K562 (cell line): ENCODE data around the gene RTL10. TPM values are rescaled to one million over a fixed set of nuclear protein-coding genes. Genes with fewer than 3 reads are reported as not detected.

ENCODE experiments used
- ATAC-seq: fragments of 200-7000 bp; cut with Tn5 transposase; 3 replicates; pipeline ENCODE4 v1.9.1; 2020; ENCODE audit warnings: moderate library complexity
- BruUV-seq: library from RNA; stranded (reverse); fragments of 400-500 nt; replicated peaks from 2 replicates; lab custom pipeline; 2021; lab: Mats Ljungman, UMichigan
- CTCF ChIA-PET: fragments of 300-600 bp; formaldehyde crosslinking; extraction: SDS; loops from one replicate; lab custom pipeline; 2021; ENCODE audit warnings: low intra/inter-chr PET ratio; lab: Yijun Ruan, JAX
- POLR2A ChIA-PET: fragments of 300-600, 350-650 bp; sonication (Branson Sonifier 250); formaldehyde crosslinking; extraction: SDS; loops from one replicate; lab custom pipeline; 2021; ENCODE audit warnings: antibody characterized with exemption, inconsistent platforms; lab: Yijun Ruan, JAX
- DNase-seq, 4 experiments: peaks; one replicate each; pipeline versions ENCODE4 v3.0.0 to v3.0.0-alpha.2; 2011 to 2018; ENCODE audit warnings: low spot score in 3 of 4, mixed read lengths in 3 of 4; ENCODE audit errors: extremely low read depth in 1 of 4
- FAIRE-seq: peaks from 2 replicates; lab custom pipeline; 2011; peaks lifted over from hg19 to GRCh38; lab: Jason Lieb, UNC
- H2AFZ ChIP-seq: 2 replicates; pipeline ENCODE4 v1.6.0; 2011; ENCODE audit warnings: low read depth, low read length, control low read depth, inconsistent platforms
- H3K27ac ChIP-seq: fragments of 200-600 bp; 3 replicates; pipeline ENCODE4 v1.8.0; 2011; ENCODE audit warnings: low read depth, mild to moderate bottlenecking, control low read depth, inconsistent platforms, low read length, moderate library complexity, mixed read lengths; ENCODE audit errors: extremely low read depth
- H3K27me3 ChIP-seq, 2 experiments: fragments of 300-600 bp in 1 of 2; 2 replicates in 1 of 2; 3 replicates in 1 of 2; pipeline versions ENCODE4 v1.6.0 to v1.8.0; 2011; ENCODE audit warnings: inconsistent platforms in 2 of 2, low read length in 2 of 2, mild to moderate bottlenecking in 1 of 2, mixed read lengths in 1 of 2, moderate library complexity in 1 of 2; ENCODE audit not compliant: control insufficient read depth in 2 of 2, insufficient read depth in 2 of 2
- H3K36me3 ChIP-seq: fragments of 300-600 bp; 3 replicates; pipeline ENCODE4 v1.8.0; 2011; ENCODE audit warnings: mild to moderate bottlenecking, low read length, inconsistent platforms; ENCODE audit not compliant: control insufficient read depth, insufficient read depth
- H3K4me1 ChIP-seq, 2 experiments: fragments of 200-600 bp in 1 of 2; replicated peaks in 1 of 2; 2 replicates in 1 of 2; 3 replicates in 1 of 2; pipeline versions ENCODE4 v1.5.1 to v1.8.0; 2011; ENCODE audit warnings: inconsistent platforms in 2 of 2, low read length in 2 of 2, mild to moderate bottlenecking in 1 of 2, mixed read lengths in 1 of 2, moderate library complexity in 1 of 2; ENCODE audit not compliant: control insufficient read depth in 2 of 2, insufficient read depth in 2 of 2
- H3K4me2 ChIP-seq: 2 replicates; pipeline ENCODE4 v1.6.1; 2011; ENCODE audit warnings: low read length, control low read depth, inconsistent platforms, mixed read lengths; ENCODE audit not compliant: insufficient read depth
- H3K4me3 ChIP-seq: fragments of 200-600 bp; sonication (generic), shearing (Covaris generic); 2 replicates; pipeline ENCODE4 v1.5.1; 2016; ENCODE audit warnings: control low read depth, inconsistent platforms
- H3K79me2 ChIP-seq: fragments of 200-600 bp; 3 replicates; pipeline ENCODE4 v1.8.0; 2011; ENCODE audit warnings: low read length, inconsistent platforms; ENCODE audit not compliant: control insufficient read depth, insufficient read depth
- H3K9ac ChIP-seq, 2 experiments: 2 replicates each; pipeline versions ENCODE4 v1.6.0 to v1.6.1; 2011; ENCODE audit warnings: low read depth in 2 of 2, low read length in 2 of 2, control low read depth in 1 of 2, inconsistent platforms in 1 of 2, mild to moderate bottlenecking in 1 of 2, mixed read lengths in 1 of 2; ENCODE audit not compliant: insufficient read depth in 1 of 2
- H3K9me1 ChIP-seq: one replicate; pipeline ENCODE4 v1.6.0; 2011; ENCODE audit warnings: inconsistent platforms, mild to moderate bottlenecking, low read length, moderate library complexity; ENCODE audit not compliant: control insufficient read depth, insufficient read depth
- H3K9me3 ChIP-seq: replicated peaks from 2 replicates; pipeline ENCODE4 v1.5.1; 2011; ENCODE audit warnings: low read depth, low read length, inconsistent platforms; ENCODE audit not compliant: control insufficient read depth, insufficient read depth
- H4K20me1 ChIP-seq: replicated peaks from 2 replicates; pipeline ENCODE4 v1.6.1; 2011; ENCODE audit warnings: low read length, inconsistent platforms, mixed read lengths; ENCODE audit not compliant: control insufficient read depth, insufficient read depth
- HDAC6 ChIP-seq: IDR thresholded peaks from 2 replicates; pipeline ENCODE4 v1.6.1; 2012; ENCODE audit warnings: low read depth, mild to moderate bottlenecking, control low read depth, inconsistent platforms, low read length, moderate library complexity
- NCOA1 ChIP-seq: fragments of 450-650 bp; IDR thresholded peaks from 2 replicates; pipeline ENCODE4 v1.6.1; 2016; ENCODE audit warnings: low read depth
- POLR2A ChIP-seq: fragments of 450-650 bp; conservative IDR thresholded peaks from 2 replicates; pipeline ENCODE4 v1.6.1; 2016
- POLR2G ChIP-seq: fragments of 200-400 bp; formaldehyde crosslinking; IDR thresholded peaks from 2 replicates; pipeline ENCODE4 v1.6.1; 2017; ENCODE audit warnings: low read depth, mild to moderate bottlenecking, antibody characterized with exemption, low read length, moderate library complexity
- PYGO2 ChIP-seq: fragments of 450-650 bp; IDR thresholded peaks from 2 replicates; pipeline ENCODE4 v1.6.1; 2016; ENCODE audit warnings: mild to moderate bottlenecking, missing genetic modification characterization, moderate library complexity, missing compliant biosample characterization
- RAD21 ChIP-seq, 2 experiments: fragments of 250-450 bp in 1 of 2; fragments of 450-650 bp in 1 of 2; sonication (Bioruptor Pico) in 1 of 2; formaldehyde crosslinking in 1 of 2; IDR thresholded peaks in 1 of 2; conservative IDR thresholded peaks in 1 of 2; 2 replicates each; pipeline versions ENCODE4 v1.4.0 to v1.8.0; 2020 to 2022; ENCODE audit warnings: mild to moderate bottlenecking in 2 of 2, moderate library complexity in 1 of 2
- RBFOX2 ChIP-seq: fragments of 200-400 bp; formaldehyde crosslinking; IDR thresholded peaks from 2 replicates; pipeline ENCODE4 v1.6.1; 2017; ENCODE audit warnings: low read depth, mild to moderate bottlenecking, low read length, moderate library complexity
- SETDB1 ChIP-seq: IDR thresholded peaks from one replicate; pipeline ENCODE4 v1.6.1; 2012; ENCODE audit warnings: low read length, control low read depth, inconsistent platforms
- SPI1 ChIP-seq: IDR thresholded peaks from 2 replicates; pipeline ENCODE4 v1.6.1; 2011; ENCODE audit warnings: low read depth, low read length, control low read depth, borderline replicate concordance
- SRSF9 ChIP-seq: fragments of 200-400 bp; formaldehyde crosslinking; IDR thresholded peaks from 2 replicates; pipeline ENCODE4 v1.6.1; 2017; ENCODE audit warnings: low read depth, low read length, borderline replicate concordance
- TEAD1 ChIP-seq, 2 experiments: fragments of 450-650 bp in 1 of 2; sonication (generic) in 1 of 2; formaldehyde crosslinking; IDR thresholded peaks; 2 replicates each; pipeline versions ENCODE4 v1.4.0 to v1.8.0; 2020 to 2022; ENCODE audit warnings: mild to moderate bottlenecking in 2 of 2, missing genetic modification reagents in 1 of 2
- TOE1 ChIP-seq, 2 experiments: fragments of 450-650 bp in 1 of 2; sonication (generic) in 1 of 2; formaldehyde crosslinking in 1 of 2; IDR thresholded peaks; 2 replicates each; pipeline versions ENCODE4 v1.7.1 to v1.8.0; 2016 to 2022; ENCODE audit warnings: borderline replicate concordance in 2 of 2, mild to moderate bottlenecking in 2 of 2, antibody characterized with exemption in 1 of 2, inconsistent platforms in 1 of 2, low read depth in 1 of 2, missing genetic modification reagents in 1 of 2, moderate library complexity in 1 of 2
- TRIM25 ChIP-seq: fragments of 450-650 bp; IDR thresholded peaks from 2 replicates; pipeline ENCODE4 v1.7.0; 2016; ENCODE audit warnings: borderline replicate concordance
- ZBTB12 ChIP-seq: fragments of 250-450 bp; sonication (Bioruptor Pico); IDR thresholded peaks from 2 replicates; pipeline ENCODE4 v1.4.0; 2020
- ZNF146 ChIP-seq: IDR thresholded peaks from one replicate; pipeline ENCODE4 v1.6.1; 2018; ENCODE audit warnings: missing compliant biosample characterization; ENCODE audit not compliant: unreplicated experiment
- ZNF239 ChIP-seq: fragments of 250-450 bp; sonication (Bioruptor Pico); IDR thresholded peaks from 2 replicates; pipeline ENCODE4 v1.4.0; 2020; ENCODE audit warnings: mild to moderate bottlenecking
- ZNF253 ChIP-seq: fragments of 250-450 bp; sonication (Bioruptor Pico); conservative IDR thresholded peaks from 2 replicates; pipeline ENCODE4 v1.6.1; 2021; ENCODE audit warnings: mild to moderate bottlenecking
- ZNF263 ChIP-seq: sonication (generic); formaldehyde crosslinking; IDR thresholded peaks from 2 replicates; pipeline ENCODE4 v1.8.0; 2022; ENCODE audit warnings: mild to moderate bottlenecking, missing genetic modification reagents, borderline replicate concordance
- ZNF583 ChIP-seq: fragments of 250-450 bp; sonication (Bioruptor Pico); IDR thresholded peaks from 2 replicates; pipeline ENCODE4 v1.4.0; 2020
- WGBS: fragments of 100-300 bp; shearing (Covaris generic); methylation state at CpG from one replicate; pipeline ENCODE4 v1.1.6; 2016; ENCODE audit warnings: low coverage, mixed read lengths; ENCODE audit not compliant: insufficient coverage; ENCODE audit errors: missing lambda C conversion rate; 5-methylcytosine and 5-hydroxymethylcytosine counted together
- in situ Hi-C: fragments of 300-500 bp; cut with MboI; formaldehyde crosslinking; loops from 4 replicates; pipeline ENCODE4 v1.15.0; 2018; ENCODE audit warnings: inconsistent platforms, mixed read lengths
- intact Hi-C: fragments of 100-400 bp; cut with micrococcal nuclease; formaldehyde crosslinking; loops from 2 replicates; pipeline ENCODE4 v1.14.2; 2022
- polyA plus RNA-seq, 8 experiments: library from polyadenylated mRNA; depleted of rRNA in 4 of 8; stranded (reverse) in 5 of 8; unstranded in 3 of 8; fragments of >200 nt; fragmentation: Nextera tagmentation in 2 of 8; fragmentation: Illumina TruSeq in 1 of 8; extraction: Ambion mirVana in 2 of 8; extraction: Trizol in 1 of 8; gene quantifications; 2 replicates each; pipeline versions ENCODE4 v1.2.1 to v1.2.3, GENCODE V29; 2011 to 2014; ENCODE audit warnings: inconsistent platforms in 1 of 8, missing spikeins in 1 of 8
- total RNA-seq, 7 experiments: library from RNA; depleted of rRNA in 6 of 7; stranded (reverse); fragments of >200 nt in 6 of 7; fragmentation: Illumina TruSeq in 2 of 7; extraction: Trizol in 2 of 7; gene quantifications; 2 replicates each; pipeline versions ENCODE4 v1.2.1 to v1.2.3, GENCODE V29; 2011 to 2021; ENCODE audit warnings: low replicate concordance in 1 of 7

RTL10 gene
- total and polyA plus RNA-seq, 9 of the 15 experiments (the other 6 are each of a cell fraction or from before 2014, with no cell fraction given) = 19.8 to 75.5 (median 32.5) TPM

GRCh38 chr22:19845054-19845722 is 9.5 kb downstream of the RTL10 start:
- FAIRE-seq (no peak), DNase-seq (peak in 2 of 4 experiments; percentile 60 to 72), ATAC-seq (0 out of 3 replicates have a peak, but pooled peaks have one; percentile 2)
- WGBS = 76% methylated on average over 8 of the region's 8 CpGs
- POLR2A ChIA-PET = interaction anchor here (0.5 to 13.6 kb wide), 10 partner anchors 10 to 205 kb away, joined by 3 to 247 read pairs (median 3); partner anchors contain the start of genes GNB1L and RTL10
- Histone ChIP-seq H3K4me2 (no peak overlapping the region), H3K9me3 (peaks cover 5% of the 10 kb centered on the region; the same call in 1 of the 2 replicates), H3K4me3 (no peak overlapping the region), H3K27ac (no peak overlapping the region), H4K20me1 (peaks cover 37% of the 10 kb centered on the region), H3K36me3 (peaks cover 28% of the 10 kb centered on the region), H3K9ac (peak overlapping the region in 1 of 2 experiments; percentile 53; a peak in 2 of 4 replicates), H2AFZ (no peak overlapping the region), H3K4me1 (peaks cover 0 to 52% of the 10 kb centered on the region in 2 experiments; a peak in 3 of 5 replicates), H3K9me1 (peaks cover 7% of the 10 kb centered on the region), H3K27me3 (no peaks in the 10 kb centered on the region), H3K79me2 (peaks cover 14% of the 10 kb centered on the region)
- CTCF ChIA-PET = interaction anchor here (0.7 kb wide), 1 partner anchor 78 kb away, joined by 5 read pairs; no protein-coding TSS in a partner anchor
- in situ Hi-C loops (no loop called here), intact Hi-C loops (no loop called here)
- BruUV-seq = no TSS peak
- no peak for TF ChIP-seq POLR2A
- no peak for TF ChIP-seq ZBTB12 (CRISPR knock-in tag)
- no peak for TF ChIP-seq TOE1 (IDR thresholded peaks at IDR 0.05; ENCODE audit: borderline replicate concordance)
- TF ChIP-seq TOE1 (CRISPR knock-in tag; IDR thresholded peaks at IDR 0.05; ENCODE audit: borderline replicate concordance, low read depth) = no peak
- TF ChIP-seq HDAC6 = 0 out of 2 replicates have a peak, but pooled peaks have one; percentile 78
- TF ChIP-seq ZNF253 (CRISPR knock-in tag) = no peak
- TF ChIP-seq POLR2G = peak; percentile 74
- no peak for TF ChIP-seq ZNF263 (CRISPR knock-in tag)
- no peak for TF ChIP-seq ZNF239 (CRISPR knock-in tag)
- TF ChIP-seq RBFOX2 = peak; percentile 16; the same call in 1 of the 2 replicates
- no peak for TF ChIP-seq NCOA1
- TF ChIP-seq ZNF583 (CRISPR knock-in tag) = no peak
- no peak for TF ChIP-seq RAD21 (CRISPR knock-in tag; conservative IDR thresholded peaks at IDR 0.05 in 1 of 2, IDR thresholded peaks at IDR 0.05 in 1 of 2)
- TF ChIP-seq SPI1 = no peak
- peak; percentile 13 for TF ChIP-seq ZNF146
- no peak for TF ChIP-seq PYGO2 (tag)
- no peak for TF ChIP-seq SRSF9
- no peak for TF ChIP-seq TEAD1 (CRISPR knock-in tag; IDR thresholded peaks at IDR 0.05)
- no peak for TF ChIP-seq SETDB1
- no peak for TF ChIP-seq TRIM25
